Immature natural killer cell (primary cell): ENCODE results near the gene PRSS56. TPM values are rescaled to one million over a fixed set of nuclear protein-coding genes. Genes with fewer than 3 reads are reported as not detected.

Experiments
- DNase-seq, 3 donors: peaks; one replicate each; pipeline ENCODE4 v3.0.0; 2022; ENCODE audit warnings: mixed read lengths in 1 of 3
- H3K27ac Mint-ChIP-seq, 6 donors: one replicate each; pipeline ENCODE4 v1.8.0; 2020; ENCODE audit warnings: mixed read lengths in 6 of 6, mild to moderate bottlenecking in 5 of 6, inconsistent platforms in 4 of 6, moderate library complexity in 3 of 6
- H3K27me3 Mint-ChIP-seq, 3 donors: one replicate each; pipeline ENCODE4 v1.8.0; 2020 to 2021; ENCODE audit warnings: low read depth in 3 of 3, mild to moderate bottlenecking in 3 of 3, mixed read lengths in 3 of 3, moderate library complexity in 3 of 3, inconsistent platforms in 1 of 3
- H3K36me3 Mint-ChIP-seq, 3 donors: one replicate each; pipeline ENCODE4 v1.8.0; 2020; ENCODE audit warnings: mixed read lengths in 3 of 3, inconsistent platforms in 2 of 3, mild to moderate bottlenecking in 2 of 3
- H3K4me1 Mint-ChIP-seq, 2 donors: one replicate each; pipeline ENCODE4 v1.8.0; 2020; ENCODE audit warnings: inconsistent platforms in 2 of 2, mild to moderate bottlenecking in 2 of 2, mixed read lengths in 2 of 2, moderate library complexity in 1 of 2
- H3K4me3 Mint-ChIP-seq, 5 donors: one replicate each; pipeline ENCODE4 v1.8.0; 2020; ENCODE audit warnings: mild to moderate bottlenecking in 5 of 5, mixed read lengths in 5 of 5, inconsistent platforms in 3 of 5, moderate library complexity in 3 of 5
- H3K9me3 Mint-ChIP-seq, 6 donors: one replicate each; pipeline ENCODE4 v1.8.0; 2020; ENCODE audit warnings: mild to moderate bottlenecking in 6 of 6, mixed read lengths in 6 of 6, inconsistent platforms in 4 of 6, moderate library complexity in 3 of 6
- polyA plus RNA-seq, 3 donors: library from polyadenylated mRNA; unstranded; fragments of 300-500 nt; fragmentation: Illumina TruSeq; gene quantifications; one replicate each; pipeline ENCODE4 v1.2.3, GENCODE V29; 2021

The PRSS56 gene
- polyA plus RNA-seq, 3 donors from 2014 or later: not detected

DNA sequence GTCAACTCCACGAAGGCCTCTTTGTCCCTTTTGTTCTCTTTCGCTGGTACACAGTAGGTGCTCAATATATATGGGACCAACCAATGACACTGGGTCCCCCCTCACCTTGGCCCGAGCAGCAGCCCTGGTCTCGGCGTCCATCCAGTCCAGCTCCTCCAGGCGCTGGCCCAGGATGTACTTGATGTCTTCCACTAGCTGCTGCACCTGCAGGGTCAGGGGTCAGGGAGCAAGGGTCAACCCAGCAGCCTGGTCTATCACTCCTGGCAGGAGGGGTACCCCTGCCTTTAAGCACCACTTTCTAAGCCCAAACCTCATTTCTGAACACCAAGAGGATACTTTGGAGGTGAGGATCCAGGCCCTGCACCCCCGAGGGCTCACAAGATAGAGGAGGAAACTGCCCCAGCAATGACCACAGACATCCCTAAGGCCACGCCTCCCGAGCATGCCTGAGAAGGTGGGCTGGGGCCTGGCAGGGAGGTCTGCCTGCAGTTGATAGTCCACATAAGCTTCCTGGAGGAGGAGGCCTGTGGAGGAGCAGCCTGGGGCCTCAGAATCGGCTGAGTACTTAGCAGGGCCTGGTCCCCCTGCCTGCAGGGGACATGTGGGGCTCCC, 36.8 kb upstream of the PRSS56 start:
- no peaks in the 10 kb centered on the region for H3K36me3 Mint-ChIP-seq
- no peak for DNase-seq
- H3K4me1 Mint-ChIP-seq: no peaks in the 10 kb centered on the region
- peaks cover 1 to 3% (median 2%) of the 10 kb centered on the region in 3 donors for H3K27me3 Mint-ChIP-seq
- no peak overlapping the region for H3K27ac Mint-ChIP-seq
- no peaks in the 10 kb centered on the region for H3K9me3 Mint-ChIP-seq
- no peak overlapping the region for H3K4me3 Mint-ChIP-seq

DNA sequence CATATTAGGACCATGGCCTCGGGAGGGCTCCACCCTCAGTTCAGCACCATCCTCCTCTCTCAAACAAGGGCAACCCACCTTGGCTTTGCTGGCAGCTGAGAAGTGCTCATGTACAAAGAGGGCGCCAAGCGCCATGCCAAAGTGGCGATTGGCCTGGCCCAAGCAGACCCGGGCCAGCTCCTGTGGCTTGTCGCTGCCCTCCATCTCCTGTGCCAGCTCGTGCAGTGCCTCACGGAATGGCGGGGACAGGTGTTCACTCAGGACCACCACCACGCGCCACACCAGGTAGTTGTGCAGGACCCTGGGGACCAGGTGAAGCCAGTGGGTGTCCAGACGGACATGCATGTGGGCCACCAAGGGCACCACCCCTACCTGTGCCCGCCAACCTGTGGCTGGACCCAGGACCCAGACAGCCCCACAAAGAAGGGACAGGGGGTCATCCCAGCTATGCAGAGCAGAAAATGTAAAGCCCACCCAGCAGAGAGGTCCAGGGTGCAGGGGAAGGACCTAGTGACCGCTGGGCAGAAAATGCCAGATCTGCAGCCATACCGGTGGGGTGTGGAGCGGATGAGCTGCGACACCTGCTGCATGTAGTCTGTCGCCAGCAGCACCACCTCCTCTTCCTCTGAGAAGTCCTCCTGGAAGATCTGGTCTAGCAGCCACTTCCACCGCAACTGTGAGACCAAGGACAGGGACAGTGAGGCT, 36.1 kb upstream of the PRSS56 start:
- H3K36me3 Mint-ChIP-seq: no peaks in the 10 kb centered on the region
- no peak overlapping the region for H3K4me3 Mint-ChIP-seq
- H3K4me1 Mint-ChIP-seq: peaks cover 0 to 6% of the 10 kb centered on the region in 2 donors
- peaks cover 0 to 2% (median 0%) of the 10 kb centered on the region in 6 donors for H3K9me3 Mint-ChIP-seq
- peaks cover 1 to 8% (median 5%) of the 10 kb centered on the region in 3 donors for H3K27me3 Mint-ChIP-seq
- DNase-seq: no peak
- H3K27ac Mint-ChIP-seq: no peak overlapping the region

DNA sequence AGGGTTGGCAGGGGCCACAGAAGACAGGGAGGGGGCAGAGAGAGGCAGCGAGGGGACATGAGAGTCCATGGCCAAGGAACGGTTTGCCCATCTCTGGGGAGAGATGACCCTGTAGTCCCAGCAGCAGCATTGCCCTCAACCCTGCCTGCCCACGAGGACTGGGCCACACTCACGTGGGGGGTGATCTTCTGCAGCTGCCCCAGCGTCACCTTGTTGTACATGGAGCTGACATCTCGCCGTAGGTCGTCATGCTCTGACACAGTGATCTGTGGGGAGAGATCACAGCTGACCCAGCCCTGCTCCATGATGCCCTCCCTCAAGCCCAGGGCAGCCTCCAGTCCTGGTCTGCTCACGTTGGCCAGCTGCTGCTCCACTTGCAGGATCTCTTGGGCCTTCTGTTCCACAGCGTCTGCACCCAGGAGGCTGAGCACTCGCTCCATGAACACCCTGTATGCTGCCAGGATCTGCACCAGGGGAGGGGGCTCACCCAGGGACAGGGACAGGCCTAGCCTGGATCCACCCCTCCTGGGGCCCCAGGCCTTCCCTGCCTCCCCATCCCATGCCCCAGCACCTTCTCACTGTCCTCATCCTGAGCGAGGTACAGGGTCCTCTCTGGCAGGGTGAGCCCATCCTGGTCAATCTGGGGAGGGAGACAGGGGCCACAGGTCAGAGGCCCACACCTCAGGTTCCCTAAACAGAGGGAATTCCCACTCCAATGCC, 35.4 kb upstream of the PRSS56 start:
- Mint-ChIP-seq H3K4me1 (peaks cover 0 to 8% of the 10 kb centered on the region in 2 donors), H3K27ac (no peak overlapping the region), H3K27me3 (peaks cover 1 to 14% (median 7%) of the 10 kb centered on the region in 3 donors), H3K36me3 (no peaks in the 10 kb centered on the region), H3K4me3 (no peak overlapping the region), H3K9me3 (peaks cover 0 to 2% (median 0%) of the 10 kb centered on the region in 6 donors)
- DNase-seq: no peak

DNA sequence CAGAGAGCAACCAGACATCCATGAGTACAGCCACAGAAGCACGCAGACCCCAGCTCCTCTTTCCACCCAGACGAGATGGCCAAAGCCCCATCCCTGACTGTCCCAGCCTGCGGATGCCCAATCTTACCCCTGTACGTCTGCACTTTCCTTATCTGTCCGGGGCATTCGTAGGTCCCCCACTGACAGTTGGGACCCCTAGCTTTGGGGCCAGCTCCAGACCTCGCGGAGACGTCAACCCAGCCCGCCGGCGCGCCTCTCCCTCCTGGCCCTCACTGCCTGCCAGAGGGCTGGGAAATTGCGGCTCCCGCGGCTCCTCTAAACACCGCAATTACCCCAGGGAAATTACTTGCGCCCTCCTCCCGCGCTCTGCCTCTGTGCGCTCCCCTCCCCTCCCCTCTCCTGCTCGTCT, 34.8 kb upstream of the PRSS56 start:
- no peak overlapping the region for H3K4me3 Mint-ChIP-seq
- peaks cover 0 to 8% of the 10 kb centered on the region in 2 donors for H3K4me1 Mint-ChIP-seq
- peaks cover 0 to 2% (median 0%) of the 10 kb centered on the region in 6 donors for H3K9me3 Mint-ChIP-seq
- H3K27me3 Mint-ChIP-seq: peaks cover 1 to 15% (median 7%) of the 10 kb centered on the region in 3 donors
- DNase-seq: no peak
- no peak overlapping the region for H3K27ac Mint-ChIP-seq
- H3K36me3 Mint-ChIP-seq: no peaks in the 10 kb centered on the region

DNA sequence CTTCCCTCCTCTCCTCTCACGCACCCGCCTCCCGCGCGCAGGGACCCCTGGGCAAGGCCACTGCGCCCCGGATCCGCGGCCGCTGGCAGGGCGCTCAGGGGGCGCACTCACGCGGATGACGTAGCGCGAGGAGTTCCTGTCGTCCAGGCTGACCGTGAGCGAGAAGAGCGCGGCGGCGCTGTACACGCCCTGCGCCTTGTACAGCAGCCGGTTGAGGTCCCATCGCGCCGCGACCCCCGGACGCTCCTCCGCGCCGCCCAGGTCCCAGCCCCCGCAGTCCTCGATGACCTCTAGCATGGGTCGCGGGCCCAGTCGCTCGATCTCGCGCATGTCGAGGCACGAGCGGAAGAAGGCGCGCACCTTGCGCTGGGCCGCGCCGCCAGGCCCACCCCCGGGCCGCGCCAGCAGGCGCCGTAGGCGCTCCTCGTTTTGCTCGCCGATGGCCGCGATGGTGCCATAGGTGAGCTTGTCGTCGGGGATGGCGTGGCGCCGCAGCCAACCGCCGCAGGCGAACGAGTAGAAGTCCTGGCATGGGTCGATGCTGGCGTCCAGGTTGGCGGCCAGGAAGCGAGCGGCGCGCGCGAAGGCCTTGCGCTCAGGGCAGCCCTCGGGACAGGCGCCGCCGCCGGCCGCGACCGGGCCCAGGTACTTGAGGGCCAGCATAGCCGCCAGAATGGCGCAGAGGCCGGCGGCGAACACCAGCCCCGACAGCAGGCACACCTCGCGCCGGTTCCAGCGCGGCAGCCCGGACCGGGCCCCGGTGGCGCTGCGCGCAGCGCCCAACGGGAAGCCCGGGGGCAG, 34.2 kb upstream of the PRSS56 start:
- DNase-seq: no peak
- H3K4me3 Mint-ChIP-seq: no peak overlapping the region

DNA sequence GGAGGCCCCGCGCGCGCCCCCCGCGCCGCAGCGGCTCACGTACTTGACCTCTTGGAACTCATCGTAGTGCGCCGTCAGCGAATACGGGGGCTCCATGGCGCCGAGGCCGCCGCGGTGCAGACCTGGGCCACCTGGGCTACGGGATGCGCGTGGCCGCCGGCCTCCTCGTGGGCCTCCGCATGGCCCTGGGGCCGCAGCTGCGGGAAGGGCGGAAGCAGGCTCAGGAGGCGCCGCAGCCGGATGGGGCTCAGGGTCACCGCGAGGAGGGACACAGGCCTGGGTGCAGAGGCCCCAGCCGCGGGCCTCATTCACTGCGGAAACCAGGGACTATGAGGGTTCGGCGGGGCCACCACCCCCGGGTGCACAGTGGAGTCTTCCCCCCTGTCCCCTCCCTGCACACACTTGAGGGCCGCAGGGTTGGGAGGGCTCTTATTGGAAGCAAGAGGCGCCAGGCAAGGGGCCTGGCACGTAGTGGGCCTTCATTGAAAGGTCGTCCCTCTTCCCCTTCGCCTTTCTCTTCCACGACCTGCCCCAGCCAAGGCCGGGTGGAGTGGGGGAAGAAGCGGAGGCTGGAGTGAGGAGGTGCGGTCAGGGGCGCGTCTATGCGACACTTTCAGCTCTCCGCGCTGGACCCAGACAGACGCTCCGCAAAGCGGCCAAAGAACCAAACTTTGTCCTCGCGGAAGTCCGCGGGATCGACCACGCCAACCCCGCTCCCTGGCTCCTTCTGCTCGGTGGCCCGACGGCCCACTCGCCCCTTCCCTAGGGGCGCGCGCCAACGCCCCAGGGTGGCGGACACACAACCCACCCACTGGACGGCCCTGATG, 33.4 kb upstream of the PRSS56 start:
- H3K9me3 Mint-ChIP-seq: peaks cover 0 to 2% (median 0%) of the 10 kb centered on the region in 6 donors
- H3K4me3 Mint-ChIP-seq: no peak overlapping the region
- H3K4me1 Mint-ChIP-seq: peaks cover 0 to 8% of the 10 kb centered on the region in 2 donors
- no peak overlapping the region for H3K27ac Mint-ChIP-seq
- no peaks in the 10 kb centered on the region for H3K36me3 Mint-ChIP-seq
- H3K27me3 Mint-ChIP-seq: peaks cover 1 to 15% (median 11%) of the 10 kb centered on the region in 3 donors
- no peak for DNase-seq

More for the DNA sequence above, 34.2 kb upstream of the PRSS56 start:
- Mint-ChIP-seq H3K27ac (no peak overlapping the region), H3K27me3 (peaks cover 1 to 15% (median 8%) of the 10 kb centered on the region in 3 donors), H3K36me3 (no peaks in the 10 kb centered on the region), H3K9me3 (peaks cover 0 to 2% (median 0%) of the 10 kb centered on the region in 6 donors), H3K4me1 (peaks cover 0 to 8% of the 10 kb centered on the region in 2 donors)

DNA sequence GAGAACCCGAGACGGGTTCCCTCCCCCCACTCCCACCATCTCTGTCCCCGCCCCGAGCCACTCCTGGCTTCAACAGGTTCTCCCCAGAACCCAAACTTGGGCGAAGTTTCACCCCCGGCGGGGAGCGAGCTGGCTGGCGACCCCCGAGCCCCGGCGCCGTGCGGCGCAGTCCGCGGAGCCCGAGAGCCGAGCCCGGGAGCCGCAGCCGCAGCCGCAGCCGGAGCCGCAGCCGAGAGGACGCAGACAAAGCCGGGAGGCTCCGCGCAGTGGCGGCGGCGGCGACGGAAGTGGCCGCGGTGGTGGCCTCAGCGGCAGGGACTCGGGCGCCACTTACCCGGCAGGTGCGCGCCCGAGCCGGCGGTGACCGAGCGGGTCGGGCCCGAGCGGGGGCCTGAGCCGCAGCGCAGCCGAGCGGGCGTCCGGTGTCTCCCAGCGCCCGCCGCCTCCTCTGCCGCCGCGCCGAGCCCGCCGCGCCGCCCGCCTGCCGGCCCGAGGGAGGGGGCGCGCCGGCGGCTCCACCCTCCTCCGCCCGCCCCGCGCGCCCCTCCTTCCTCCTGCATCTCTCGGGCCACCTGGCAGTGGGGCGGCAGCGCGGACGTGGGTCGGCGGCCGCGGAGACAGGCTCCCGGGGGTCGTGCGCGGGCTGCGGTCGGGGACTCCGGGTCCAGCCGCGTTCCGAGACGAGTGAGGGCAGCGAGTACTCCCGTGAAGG, 32.6 kb upstream of the PRSS56 start, which contains the start of gene ECEL1:
ECEL1 (minus strand) TSS at position 450 of the 712 bp plus-strand sequence. CDS start 1,181 bp downstream, outside the sequence.
- H3K4me1 Mint-ChIP-seq: peaks cover 0 to 8% of the 10 kb centered on the region in 2 donors
- DNase-seq: no peak
- H3K36me3 Mint-ChIP-seq: no peaks in the 10 kb centered on the region

DNA sequence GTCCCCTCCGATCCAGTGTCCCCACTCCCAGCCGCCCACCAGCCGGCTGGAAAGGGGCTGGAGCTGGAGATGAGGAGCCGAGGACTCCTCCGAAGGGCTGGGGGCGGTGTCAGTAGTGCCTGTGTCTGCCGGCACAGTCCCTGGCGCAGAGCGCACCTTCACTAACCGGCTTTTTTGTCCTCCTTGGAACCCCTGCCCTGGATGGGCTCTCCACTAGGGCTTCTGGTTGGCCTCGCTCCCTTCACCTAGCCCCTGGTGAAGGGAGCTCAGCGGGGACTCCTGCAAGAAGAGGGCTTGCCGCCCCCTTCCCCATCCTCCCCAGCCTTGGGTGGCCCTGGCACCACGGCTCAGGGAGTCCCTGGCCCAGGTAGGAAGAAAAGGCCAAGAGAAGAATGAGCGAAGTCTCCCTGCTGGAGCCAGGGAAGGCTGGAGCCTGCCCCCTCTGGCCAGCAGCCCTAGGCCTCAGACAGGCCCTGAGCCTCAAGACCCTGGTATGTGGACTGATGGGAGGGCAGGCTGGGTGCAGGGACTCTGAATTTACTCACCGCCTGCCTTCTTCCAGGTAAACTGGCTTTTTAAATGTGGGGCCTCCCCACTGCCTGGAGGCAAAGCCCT, 32.0 kb upstream of the PRSS56 start:
- no peaks in the 10 kb centered on the region for H3K36me3 Mint-ChIP-seq
- H3K27me3 Mint-ChIP-seq: peaks cover 1 to 15% (median 13%) of the 10 kb centered on the region in 3 donors
- peak overlapping the region in 1 of 5 donors; percentile 12 for H3K4me3 Mint-ChIP-seq
- H3K9me3 Mint-ChIP-seq: peaks cover 0 to 2% (median 0%) of the 10 kb centered on the region in 6 donors
- no peak for DNase-seq
- H3K27ac Mint-ChIP-seq: no peak overlapping the region
- peaks cover 0 to 8% of the 10 kb centered on the region in 2 donors for H3K4me1 Mint-ChIP-seq

More for the DNA sequence above, 32.6 kb upstream of the PRSS56 start, which contains the start of gene ECEL1:
- H3K27me3 Mint-ChIP-seq: peaks cover 1 to 15% (median 13%) of the 10 kb centered on the region in 3 donors
- peaks cover 0 to 2% (median 0%) of the 10 kb centered on the region in 6 donors for H3K9me3 Mint-ChIP-seq
- H3K4me3 Mint-ChIP-seq: peak within 1 kb of the TSS in 2 of 5 donors; percentile 2 to 12
- H3K27ac Mint-ChIP-seq: no peak within 1 kb of the TSS

DNA sequence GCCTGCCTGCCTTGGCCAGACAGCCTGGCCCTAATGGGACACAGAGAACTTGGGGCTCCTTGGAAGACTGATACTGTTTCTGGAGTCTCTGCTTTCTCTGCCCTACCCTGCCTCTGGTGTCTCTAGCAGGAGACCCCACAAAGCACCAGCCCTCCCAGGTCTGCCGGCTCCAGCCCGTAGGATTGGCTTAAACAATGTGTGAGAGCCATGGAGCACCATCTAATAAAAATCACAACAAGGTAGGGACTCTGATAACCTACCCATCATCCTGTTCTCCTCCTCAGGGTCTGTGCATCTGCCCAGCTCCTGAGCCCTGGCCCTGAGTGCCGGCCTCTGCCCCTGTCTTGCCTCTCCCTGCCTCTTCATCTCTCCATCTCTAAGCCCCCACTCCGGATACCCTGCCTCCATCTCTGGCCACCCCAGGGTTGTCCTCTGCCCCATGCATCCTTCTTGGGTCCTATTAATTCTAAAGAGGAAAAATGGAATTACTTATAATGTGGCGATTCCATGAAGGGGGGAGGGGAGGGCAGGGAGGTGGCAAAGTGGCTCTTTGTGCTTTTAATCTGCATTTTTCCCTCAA, 31.4 kb upstream of the PRSS56 start:
- no peak overlapping the region for H3K27ac Mint-ChIP-seq
- peaks cover 0 to 2% (median 0%) of the 10 kb centered on the region in 6 donors for H3K9me3 Mint-ChIP-seq
- H3K4me1 Mint-ChIP-seq: peaks cover 0 to 8% of the 10 kb centered on the region in 2 donors
- peaks cover 1 to 16% (median 13%) of the 10 kb centered on the region in 3 donors for H3K27me3 Mint-ChIP-seq
- peak overlapping the region in 2 of 5 donors; percentile 2 to 12 for H3K4me3 Mint-ChIP-seq
- no peaks in the 10 kb centered on the region for H3K36me3 Mint-ChIP-seq
- no peak for DNase-seq

DNA sequence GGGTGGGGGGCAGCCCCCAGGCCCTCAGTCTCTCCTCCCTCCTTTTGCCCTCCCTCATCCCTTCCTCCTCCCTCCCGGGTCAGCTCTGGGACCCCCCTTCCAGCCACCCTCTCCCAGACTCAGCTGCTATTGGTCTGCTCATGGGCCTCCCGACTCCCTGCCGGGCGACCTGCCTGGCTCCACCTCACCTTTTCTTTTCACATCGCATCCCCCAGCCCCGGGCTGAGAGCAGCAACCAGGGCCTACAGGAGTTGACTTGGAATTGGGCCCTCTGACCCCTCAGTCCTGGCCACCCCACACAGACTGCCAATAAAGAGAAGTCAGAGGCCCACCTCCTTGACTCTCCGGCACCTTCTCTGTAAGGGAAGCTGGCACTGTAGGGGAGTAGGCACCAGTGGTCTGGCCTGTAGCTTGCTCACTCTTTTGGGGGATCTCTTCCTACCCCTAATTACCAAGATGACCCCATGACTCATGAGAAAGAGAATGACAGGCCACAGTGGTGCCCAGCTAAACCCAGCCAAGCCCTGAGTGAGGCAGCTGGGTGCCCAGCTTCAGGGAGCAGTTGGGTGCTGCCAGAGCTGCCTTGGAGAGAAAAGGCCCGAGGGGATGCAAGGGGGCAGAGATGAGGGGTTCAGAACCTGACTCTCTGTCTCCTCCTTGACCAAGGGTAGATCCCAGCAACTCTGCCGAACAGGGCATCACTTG, 30.5 kb upstream of the PRSS56 start:
- no peaks in the 10 kb centered on the region for H3K36me3 Mint-ChIP-seq
- H3K9me3 Mint-ChIP-seq: peaks cover 0 to 2% (median 0%) of the 10 kb centered on the region in 6 donors
- no peak for DNase-seq
- H3K27ac Mint-ChIP-seq: no peak overlapping the region
- H3K4me3 Mint-ChIP-seq: no peak overlapping the region
- peaks cover 0 to 16% (median 10%) of the 10 kb centered on the region in 3 donors for H3K27me3 Mint-ChIP-seq
- H3K4me1 Mint-ChIP-seq: peaks cover 0 to 8% of the 10 kb centered on the region in 2 donors
